Fibroblast of pulmonary artery (primary cell): ENCODE results near the gene BCDIN3D.
"Not testable (repeated sequence)": the region's sequence is repeated elsewhere in the genome, so short reads cannot be mapped to it uniquely, and the experiment has no call there.

Source experiments
- DNase-seq: peaks from one replicate; pipeline ENCODE4 v3.0.0-alpha.2; 2010; ENCODE audit warnings: low read depth
- H3K4me3 ChIP-seq: replicated peaks from 2 replicates; pipeline ENCODE4 v1.5.1; 2011; ENCODE audit warnings: low read depth, mild to moderate bottlenecking, control low read depth, low read length, moderate library complexity
- TF ChIP-seq, protein P1 (sequence below): IDR thresholded peaks from 2 replicates; pipeline ENCODE4 v1.5.1; 2011; ENCODE audit warnings: mild to moderate bottlenecking, control low read depth, low read length, inconsistent platforms; ENCODE audit errors: missing control alignments

The BCDIN3D gene

DNA sequence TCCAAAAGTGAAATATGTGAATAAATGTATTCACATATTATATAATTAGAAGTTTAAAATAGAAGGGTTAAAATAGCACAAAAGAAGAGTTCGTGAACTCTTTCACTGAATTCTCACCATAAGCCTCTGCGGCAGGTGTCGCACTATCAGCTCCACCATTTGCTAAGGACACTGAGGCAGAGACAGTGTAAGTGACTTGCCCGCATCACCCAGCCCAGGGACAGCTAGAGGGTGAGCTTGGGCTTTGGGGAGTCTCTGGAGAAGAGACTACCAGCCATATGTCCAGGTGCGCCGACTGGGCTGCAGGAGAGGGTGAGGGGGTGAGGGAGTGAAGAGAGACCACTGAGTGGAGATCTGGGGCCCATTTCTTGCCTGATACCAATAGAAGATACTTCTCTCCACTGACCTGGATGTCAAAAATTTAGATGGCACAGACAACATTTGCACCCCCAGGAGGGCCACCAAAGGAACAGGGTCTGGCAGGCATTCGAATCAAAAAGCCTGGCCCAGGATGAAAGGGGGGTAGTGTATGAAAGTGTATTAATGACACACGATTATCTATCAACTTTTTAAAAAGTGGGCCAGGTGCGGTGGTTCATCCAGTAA lies 32.3 kb upstream of the BCDIN3D start:
- H3K4me3 ChIP-seq = no peak overlapping the region
- TF ChIP-seq, protein P1, sequence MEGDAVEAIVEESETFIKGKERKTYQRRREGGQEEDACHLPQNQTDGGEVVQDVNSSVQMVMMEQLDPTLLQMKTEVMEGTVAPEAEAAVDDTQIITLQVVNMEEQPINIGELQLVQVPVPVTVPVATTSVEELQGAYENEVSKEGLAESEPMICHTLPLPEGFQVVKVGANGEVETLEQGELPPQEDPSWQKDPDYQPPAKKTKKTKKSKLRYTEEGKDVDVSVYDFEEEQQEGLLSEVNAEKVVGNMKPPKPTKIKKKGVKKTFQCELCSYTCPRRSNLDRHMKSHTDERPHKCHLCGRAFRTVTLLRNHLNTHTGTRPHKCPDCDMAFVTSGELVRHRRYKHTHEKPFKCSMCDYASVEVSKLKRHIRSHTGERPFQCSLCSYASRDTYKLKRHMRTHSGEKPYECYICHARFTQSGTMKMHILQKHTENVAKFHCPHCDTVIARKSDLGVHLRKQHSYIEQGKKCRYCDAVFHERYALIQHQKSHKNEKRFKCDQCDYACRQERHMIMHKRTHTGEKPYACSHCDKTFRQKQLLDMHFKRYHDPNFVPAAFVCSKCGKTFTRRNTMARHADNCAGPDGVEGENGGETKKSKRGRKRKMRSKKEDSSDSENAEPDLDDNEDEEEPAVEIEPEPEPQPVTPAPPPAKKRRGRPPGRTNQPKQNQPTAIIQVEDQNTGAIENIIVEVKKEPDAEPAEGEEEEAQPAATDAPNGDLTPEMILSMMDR = no peak
- no peak for DNase-seq

DNA sequence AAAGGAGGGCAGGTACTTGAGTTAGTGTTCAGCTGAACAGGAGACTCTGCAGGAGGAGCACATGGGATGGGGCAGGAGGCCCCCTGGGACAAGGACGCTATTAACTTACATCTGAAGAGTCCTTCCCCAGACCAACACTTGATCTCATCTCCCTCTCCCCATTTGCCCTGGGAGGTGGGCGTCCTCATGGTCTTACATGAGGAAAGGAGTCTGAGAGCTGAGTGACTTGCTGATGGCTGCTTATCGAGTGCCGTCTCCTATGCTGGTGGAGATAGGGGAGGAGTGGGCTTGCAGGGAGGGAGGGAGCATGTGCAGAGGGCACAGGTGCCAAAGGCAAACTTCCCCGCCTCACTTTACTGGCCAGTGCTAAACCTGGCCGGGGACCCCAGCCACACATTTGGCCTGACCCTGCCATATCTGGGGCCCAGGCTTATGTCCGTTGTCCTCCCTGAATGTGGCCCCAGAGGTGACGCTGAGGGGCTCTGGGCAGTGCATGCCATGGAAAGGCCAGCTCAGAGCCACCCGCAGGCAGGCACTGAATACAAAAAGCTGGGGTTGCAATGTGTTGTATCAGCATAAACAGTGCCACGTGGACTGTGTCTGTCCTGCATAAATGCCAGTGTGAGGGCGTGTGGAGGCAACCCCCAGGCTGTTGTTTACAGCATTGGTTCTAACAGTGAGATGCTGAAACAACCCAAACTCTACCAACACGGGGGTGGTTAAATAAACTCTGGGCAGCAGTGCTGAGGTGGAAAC lies 31.4 kb upstream of the BCDIN3D start:
- DNase-seq = no peak
- TF ChIP-seq, protein P1 = no peak
- no peak overlapping the region for H3K4me3 ChIP-seq

DNA sequence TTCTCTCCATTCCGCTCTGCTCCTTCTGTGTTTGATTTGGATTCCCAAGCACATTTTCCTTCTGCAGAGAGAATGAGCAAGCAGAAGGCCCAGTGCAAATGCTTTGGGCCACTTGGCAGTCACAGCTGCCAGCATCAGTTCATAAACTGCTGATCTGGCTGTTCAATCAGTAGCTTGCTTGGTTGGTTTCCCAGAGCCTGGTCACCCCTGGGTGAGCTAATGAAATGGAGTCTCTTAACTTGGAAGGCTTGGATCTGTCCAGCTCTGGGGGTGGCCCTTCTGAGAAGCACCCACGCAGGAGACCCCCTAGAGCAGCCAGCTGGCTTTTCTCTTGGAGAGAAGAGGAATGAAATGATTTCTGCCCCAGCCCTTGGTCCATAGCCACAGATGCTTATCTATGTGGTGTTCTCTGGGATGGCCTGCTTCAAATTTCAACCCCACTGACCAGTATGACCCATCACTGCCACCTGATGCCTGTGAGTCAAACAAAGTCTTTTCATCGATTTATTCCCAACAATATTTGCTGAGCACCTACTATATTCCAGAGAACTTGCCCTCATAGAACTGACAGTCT lies 30.5 kb upstream of the BCDIN3D start:
- TF ChIP-seq, protein P1 = no peak
- peak; percentile 16 for DNase-seq
- H3K4me3 ChIP-seq = no peak overlapping the region

DNA sequence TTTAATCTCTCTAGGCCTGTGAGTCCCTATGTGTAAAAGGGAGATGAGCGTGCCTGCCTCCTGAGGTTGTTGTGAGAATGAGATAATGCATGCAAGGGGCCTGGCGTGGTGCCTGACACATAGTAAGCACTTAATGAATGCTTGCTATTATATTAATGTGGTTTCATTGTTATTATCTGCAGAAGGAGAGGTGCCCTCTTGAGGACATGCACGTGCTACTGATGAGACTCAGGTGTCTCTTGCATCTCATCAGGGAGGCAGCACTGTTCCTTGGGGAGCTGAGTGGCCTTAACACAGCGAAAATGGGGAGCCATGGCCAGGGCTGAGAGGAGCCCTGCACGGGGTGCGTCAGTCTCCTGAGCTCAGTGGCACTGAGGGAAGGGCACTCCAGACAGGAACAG lies 29.9 kb upstream of the BCDIN3D start:
- peak; percentile 47 for DNase-seq
- no peak overlapping the region for H3K4me3 ChIP-seq
- TF ChIP-seq, protein P1 = no peak

DNA sequence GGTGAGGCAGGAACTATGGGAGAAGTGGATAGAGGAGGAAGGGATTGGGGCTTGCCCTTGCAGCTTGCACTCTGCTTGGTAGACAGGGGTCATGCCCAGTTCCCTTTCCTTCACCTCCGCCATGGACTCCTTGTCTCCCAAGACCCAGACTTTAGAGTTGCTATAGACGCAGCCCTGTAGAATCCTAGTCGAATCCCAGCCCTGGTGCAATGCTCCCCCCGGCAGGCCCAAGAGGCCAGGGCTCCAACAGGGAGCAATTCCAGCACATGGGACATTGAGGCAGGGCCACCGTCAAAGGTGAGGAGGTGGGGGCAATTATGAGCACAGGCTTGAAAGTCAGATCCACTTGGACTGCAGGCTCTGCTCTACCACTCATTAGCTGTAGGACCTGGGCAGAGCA lies 29.5 kb upstream of the BCDIN3D start:
- H3K4me3 ChIP-seq = no peak overlapping the region
- no peak for DNase-seq
- TF ChIP-seq, protein P1 = no peak

DNA sequence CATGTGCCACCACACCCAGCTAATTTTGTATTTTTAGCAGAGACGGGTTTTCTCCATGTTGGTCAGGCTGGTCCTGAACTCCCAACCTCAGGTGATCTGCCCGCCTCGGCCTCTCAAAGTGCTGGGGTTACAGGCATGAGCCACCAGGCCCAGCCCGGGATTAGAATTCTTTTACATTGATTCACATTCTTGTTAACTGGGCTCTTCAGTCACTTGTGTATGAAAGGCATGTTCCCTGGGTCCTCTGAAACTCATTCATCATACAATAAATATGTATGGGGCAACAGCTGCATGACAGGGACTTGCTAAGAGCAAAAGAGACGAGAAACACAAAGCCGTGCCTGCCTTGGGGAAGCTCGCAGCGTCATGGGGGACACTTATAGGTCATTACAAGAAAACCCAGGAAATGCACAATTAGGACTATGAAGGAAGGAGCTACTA lies 28.9 kb upstream of the BCDIN3D start:
- H3K4me3 ChIP-seq = not testable (repeated sequence)
- DNase-seq = peak; percentile 54

DNA sequence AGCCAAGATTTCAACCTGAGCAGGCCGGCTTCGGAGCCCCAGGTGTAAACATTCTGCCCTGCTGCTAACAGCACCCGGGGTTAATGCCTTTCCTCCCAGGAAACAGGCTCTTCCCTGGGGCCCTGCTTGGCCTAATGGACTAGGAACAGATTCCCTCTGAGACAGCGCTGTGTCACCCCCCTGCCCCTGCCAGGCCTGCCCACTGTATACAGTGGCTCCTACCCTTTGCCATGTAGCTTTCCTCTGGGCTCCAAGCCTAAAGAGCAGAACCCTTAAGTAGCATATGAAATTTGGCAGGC lies 28.3 kb upstream of the BCDIN3D start:
- DNase-seq = no peak
- H3K4me3 ChIP-seq = no peak overlapping the region
- TF ChIP-seq, protein P1 = no peak
